Stimulated activated CD4-positive, alpha-beta T cell treated with anti-CD3 and anti-CD28 coated beads, Interleukin-15, amount 100 ng/mL, for 48 hours (primary cell): Measurements from ENCODE around the gene HOXB1.

Experiments
- DNase-seq, 2 donors: peaks; one replicate each; pipeline ENCODE4 v3.0.0-alpha.2; 2020; ENCODE audit warnings: low read depth in 2 of 2

Gene HOXB1

DNA sequence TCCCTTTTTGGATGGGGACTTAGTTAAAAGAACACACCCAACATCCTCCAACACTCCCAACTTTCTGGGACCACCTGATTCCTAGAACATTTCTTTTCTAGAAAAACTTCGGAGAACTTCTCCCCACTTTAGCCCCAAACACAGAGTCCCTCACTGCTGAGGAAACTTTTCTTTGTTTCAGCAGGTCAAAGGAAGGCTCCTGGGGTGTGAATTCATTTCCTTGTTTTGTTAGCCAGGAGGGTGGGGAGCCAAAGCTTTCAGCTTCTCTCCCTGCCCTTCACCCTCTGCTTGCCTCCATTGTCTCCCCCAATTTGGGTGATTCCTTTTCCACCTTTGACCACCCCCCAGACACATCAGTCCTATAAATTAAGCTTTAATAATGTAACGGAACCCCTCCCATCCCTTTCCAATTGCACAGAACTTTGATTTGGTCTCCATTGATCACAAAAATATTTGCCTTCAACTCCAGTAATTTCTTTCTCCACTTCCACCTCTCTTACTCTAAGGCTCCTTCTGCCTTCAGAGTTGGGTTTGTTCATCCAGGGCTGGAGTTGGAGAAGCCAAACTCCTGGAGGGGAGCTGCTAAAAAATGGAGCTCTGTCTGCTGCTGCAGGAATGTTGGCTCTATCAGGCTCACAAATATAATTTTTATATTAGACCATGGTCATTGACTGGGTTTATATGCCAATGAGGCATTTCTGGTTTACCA lies 37.0 kb upstream of the HOXB1 start:
- no peak for DNase-seq

DNA sequence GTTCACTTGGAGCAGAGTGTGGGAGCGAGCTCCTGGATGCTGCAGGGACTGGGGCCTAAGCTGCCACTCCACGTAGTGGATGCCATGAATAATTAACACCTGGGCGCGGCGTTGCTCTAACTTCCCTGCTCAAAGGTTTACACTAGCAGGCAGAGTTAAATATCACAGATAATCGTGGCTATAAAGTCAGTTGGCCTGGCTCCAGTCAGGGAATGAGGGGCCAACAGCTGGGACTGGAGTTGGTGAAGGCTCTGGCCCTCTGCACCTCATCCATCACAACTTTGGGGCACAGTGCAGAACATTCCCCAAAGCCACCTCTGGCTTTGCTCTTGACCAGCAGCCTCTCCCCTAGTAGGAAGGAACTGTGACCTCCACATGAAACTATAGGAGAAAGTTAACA lies 36.4 kb upstream of the HOXB1 start:
- no peak for DNase-seq

DNA sequence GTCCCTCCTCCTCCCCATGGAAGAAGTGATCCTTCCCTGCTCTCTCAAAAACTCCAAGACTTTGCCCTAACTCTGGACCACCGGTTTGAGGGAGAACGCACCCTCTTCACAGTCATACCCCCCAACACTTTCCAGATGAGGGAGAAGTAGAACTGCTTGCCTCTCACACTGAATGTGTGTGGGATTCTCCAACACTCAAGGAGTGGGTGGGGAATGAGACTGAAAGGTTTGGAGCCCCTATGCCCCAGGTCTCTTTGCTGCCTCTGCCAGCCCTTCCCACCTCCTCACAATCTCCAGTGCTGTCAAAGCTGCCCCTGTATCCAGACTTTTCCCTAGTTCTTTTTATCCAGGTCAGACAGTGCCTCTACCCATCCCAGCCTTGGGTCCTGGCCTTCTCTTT lies 35.9 kb upstream of the HOXB1 start:
- no peak for DNase-seq

DNA sequence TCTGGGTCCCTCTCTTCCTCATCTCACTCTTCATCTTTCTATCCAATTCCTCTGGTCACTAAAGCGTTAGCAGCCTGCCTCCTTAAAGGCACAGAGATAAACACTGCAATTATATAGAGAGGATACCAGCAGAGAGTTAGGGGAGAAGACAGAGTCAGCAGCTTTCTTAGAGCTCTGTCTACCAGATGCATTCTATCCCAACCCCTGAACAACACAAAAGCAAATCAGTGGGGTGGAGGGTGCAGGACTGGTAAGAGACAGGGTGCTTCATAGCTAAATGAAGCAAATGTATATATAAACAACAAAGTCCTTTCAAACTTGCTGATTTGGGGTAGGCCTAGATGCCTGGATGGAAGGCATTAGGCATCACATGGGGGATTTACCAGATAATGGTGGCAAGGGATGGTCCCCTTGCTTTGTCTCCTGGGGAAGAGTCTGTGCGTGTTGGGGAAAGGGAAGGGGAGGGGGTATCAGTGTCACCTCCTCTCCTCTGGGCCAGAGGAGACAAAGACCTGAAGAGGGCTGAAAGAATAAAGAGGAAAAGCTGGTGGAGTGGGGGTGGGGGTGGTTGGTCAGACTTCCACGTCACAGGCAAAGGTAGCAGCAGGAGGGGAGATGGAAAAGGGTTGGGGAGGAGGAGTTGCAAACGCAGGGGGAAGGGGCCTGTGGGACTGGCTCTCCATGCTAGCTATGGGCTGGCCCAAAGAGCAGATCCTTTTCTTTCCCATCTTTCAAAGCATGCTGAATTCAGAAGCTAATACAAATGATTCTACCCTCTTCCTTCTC lies 35.3 kb upstream of the HOXB1 start:
- DNase-seq, result no peak

DNA sequence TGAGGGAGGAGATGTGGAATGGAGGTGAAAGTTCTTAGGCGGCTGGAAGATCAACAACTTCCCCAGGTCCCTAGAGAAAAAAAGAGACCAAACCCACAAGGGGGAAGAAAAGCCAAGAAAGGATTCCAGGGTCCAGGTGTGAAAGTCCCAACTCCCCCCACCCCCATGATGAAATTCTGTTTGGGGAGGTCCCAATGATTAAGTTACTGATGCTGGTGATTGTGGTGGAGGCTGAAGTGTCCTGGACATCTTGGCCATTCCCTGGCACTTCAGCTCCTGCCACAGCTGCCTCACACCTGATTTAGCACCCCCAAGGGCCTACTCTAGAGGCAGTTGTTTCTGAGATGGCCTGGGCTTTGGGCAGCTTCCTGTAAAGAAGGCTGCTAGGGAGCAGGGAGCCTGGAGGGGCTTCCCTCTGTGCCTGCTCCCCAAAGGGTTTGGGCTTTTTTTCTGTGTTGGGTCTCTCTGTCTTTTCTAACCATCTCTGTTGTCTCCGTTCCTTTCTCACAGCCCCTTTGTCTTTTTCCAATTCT lies 34.3 kb upstream of the HOXB1 start:
- DNase-seq, result no peak

DNA sequence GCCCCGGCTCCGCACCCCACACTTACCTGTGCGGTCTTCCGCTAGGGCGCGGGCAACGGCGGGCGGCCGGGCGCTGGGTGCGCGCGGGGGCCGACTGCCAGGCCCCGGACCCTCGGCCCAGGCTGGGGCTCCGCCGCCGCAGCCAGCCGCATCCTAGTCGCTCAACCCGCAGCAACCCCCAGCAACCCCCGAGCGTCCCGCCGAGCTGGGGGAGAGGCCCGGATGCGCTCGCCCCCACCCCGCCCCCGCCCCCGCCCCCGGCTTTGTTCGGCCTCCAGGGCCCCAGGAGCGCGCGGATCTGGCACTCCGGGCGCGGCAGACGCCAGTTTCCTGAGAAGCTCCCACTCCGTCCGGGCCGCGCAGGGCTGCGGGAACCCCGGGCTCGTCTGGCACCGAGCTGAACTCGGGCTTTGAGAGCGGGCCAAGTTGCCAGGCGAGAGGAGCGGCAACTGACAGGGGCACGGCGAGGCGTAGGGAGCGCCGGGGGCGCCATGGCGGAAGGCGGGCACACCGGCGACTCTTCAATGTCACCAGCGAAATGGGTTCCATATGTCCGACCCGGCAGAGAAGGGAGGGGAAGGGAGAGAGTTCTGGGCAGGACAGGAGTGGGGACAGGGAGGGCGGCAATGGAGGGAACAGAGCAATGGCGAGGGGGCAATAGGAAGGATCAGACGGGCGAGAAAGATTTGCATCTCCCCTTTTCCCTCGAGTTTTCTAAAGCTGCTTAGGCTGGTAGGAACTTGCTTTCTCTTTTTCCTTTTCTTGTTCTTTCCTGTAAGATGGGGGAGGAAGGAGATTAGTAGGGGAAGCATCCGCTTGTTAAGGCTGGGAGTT lies 33.6 kb upstream of the HOXB1 start:
- DNase-seq, result no peak

DNA sequence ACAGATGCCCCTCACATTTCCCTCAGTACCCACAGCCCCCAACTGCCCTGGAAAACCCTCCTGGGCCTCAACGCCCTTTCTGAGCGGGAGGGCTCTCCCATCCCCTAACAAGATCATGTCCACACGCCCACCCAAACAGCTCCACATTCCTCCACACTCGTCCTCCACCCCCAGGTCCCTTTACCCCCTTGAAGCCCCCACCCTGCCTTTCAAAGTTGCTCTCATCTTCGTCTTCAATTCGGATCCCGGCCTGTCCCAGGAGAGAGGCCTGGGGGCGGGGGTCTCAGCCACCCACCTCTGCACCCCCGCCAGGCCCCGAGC lies 33.0 kb upstream of the HOXB1 start:
- DNase-seq, result no peak

DNA sequence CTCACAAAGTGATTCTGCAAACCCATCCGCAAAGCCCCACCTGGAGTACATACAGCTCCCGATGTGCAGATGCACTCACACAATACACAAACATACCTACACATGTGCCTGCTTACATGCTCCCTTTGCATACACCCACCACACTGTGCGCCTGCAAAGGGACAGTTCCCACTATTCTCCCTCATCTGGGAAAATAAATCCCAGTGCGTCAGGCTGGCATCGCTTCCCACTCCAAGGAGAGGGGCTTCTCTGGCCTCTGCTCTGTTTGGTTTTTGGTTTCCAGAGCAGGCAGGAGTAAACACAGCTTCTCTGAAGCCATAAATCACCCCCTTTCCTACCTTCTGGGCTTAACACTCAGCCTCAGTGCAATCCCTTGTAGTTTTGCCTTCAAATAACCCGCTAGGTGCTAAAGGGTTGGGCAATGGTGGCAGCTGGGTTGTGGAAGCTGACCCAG lies 32.6 kb upstream of the HOXB1 start:
- DNase-seq, result no peak

DNA sequence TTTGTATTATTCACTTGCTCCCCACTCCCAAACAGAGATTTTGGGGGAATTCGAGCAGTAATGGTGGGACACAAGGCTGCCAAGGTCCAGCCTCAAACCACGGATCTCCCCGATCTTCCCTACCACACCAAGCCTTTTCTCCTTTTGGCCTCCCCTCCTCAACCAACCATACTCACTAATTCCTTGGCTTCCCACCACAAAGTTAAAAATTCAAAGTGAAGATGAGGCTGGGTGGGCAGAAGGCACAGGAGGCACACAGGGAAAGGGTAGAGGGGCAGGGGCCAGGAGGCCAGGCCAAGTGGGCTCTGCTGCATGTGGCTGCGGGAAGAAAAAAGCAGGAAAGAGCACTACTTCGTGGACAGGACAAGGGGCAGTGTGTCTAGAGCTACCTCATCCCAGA lies 32.1 kb upstream of the HOXB1 start:
- no peak for DNase-seq

DNA sequence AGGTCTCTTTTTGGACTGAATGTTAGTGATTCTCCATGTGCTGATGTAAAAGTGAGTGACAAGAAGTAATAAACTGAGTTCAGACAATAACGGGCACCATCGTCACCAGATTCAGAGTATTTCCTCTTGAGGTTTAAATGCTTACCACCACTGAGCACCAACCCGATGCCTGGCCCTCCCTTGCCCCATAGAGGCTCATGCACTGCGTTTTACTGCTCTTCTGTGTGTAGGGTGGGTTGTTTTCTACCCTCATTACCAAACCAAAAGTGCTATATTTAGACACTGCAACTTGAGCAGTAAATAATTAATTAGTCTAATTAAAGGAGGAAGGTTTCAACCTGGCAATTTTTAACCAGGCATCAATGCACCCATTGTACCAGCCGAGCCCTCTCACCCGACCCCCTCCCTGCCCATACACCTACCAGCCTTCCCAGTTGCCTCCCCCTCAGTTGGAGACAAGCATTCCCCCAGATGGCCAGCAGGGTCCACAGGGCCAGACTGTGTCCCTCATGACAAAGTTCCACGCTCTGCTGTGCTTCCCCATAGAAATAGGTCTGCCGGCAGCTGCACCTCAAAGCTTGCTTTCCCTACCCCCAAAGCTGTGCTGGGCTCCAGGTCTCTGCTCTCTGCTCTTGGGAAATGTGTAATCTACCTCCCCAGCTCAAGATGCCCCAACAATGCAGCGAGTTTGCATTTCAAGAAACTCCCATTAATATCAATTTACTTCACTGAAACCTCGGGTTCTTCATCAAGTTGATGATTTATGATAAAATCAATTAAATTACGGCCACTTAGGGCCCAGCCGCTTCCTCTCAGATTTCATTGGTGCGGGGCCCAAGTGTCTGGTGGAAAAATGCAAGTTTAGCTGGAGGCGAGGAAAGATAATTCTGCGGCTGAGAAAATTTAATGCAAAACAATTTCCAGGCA lies 31.3 kb upstream of the HOXB1 start:
- DNase-seq, result no peak

DNA sequence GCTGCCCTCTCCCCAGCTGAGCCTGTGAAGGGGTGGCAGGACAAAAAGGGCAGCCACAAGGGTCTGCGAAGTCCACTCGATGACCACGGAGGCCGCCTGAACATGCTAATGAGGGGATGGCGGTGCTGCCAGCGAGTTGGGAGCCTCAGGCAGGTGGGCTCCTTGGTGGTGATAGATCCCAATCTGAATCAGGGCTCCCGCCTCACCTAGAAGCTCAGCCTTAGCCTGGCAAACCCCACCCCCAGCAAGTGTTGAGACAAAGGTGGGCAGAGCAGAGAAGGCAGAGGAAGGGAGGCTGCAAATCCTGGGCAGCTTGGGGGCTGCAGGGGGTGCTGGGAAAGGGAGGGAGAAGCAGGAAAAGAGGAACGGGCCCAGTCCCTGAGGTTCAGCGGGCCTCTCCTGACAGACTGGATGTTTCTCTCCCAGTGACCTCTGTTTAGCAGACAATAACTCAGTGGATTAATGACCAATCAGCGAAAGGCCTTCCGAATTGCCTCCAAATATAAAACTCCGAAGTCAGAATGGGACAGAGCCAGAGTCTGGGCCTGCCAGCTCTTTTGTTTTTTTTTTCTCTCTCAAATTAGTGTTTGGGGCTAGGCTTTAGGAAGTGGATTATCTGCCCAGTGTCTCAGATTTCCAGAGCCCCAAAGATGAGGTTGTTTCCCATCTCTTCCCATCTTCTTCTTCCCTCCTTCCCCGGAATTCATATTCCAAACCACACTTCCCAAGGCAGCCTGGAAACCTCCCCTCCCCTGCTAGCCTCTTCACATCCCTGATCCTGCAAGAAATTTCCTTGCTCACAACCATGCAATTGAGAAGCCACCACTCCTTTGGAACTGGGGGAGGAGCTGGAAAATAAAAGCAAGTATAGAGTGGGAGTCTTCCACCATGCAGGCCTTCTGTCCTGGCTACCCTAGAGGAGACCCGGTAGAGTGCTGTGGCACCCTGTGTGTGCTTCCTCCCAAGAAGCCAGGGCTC lies 29.3 kb upstream of the HOXB1 start:
- no peak for DNase-seq

DNA sequence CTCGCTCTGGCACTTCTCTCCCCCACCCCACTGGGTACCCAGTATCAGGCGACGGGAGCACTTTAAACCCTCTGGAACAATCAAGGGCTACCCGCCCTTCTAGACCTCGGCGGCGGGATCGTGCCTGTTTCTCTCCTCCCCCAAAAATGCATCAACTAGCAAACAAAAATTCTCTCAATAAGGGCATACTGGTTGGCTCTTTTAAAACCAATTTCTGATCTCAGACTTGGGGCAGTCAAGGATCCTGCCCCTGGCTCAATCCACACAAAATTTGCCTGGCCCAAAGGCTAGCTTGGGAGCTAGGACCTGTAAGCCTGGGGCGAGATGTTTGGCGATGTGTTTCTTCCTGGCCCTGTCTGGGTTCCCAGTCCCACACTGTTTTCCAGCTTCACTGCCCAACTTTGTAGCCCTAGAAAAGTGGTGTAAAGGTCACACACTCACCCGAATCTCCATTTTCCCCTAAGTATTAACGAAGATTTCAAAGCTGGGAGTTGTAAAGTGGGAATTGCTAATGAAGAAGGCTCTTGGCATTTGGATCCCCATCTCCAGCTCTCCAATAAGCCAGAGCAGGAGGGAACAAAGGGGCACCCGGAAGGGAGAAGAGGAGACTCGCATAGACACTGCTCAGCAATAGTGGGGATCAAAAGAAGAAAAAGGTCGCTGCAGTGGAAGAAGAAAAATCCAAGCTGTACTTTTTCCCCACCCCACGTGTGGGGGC lies 28.5 kb upstream of the HOXB1 start:
- DNase-seq, result no peak

DNA sequence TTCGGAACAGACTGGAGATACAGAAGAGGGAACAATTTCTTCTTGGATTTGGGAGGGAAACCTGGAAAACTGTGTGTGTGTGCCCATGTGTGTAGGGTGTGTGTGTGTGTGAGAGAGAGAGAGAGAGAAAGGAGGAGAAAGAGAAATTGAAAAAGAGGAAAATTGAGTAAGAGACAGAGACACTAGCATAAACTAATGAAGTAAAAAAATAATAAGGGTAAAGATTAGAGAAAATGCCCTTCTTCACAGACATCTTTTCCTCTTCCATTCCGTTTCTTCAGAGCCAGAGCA lies 28.0 kb upstream of the HOXB1 start:
- DNase-seq, result no peak

DNA sequence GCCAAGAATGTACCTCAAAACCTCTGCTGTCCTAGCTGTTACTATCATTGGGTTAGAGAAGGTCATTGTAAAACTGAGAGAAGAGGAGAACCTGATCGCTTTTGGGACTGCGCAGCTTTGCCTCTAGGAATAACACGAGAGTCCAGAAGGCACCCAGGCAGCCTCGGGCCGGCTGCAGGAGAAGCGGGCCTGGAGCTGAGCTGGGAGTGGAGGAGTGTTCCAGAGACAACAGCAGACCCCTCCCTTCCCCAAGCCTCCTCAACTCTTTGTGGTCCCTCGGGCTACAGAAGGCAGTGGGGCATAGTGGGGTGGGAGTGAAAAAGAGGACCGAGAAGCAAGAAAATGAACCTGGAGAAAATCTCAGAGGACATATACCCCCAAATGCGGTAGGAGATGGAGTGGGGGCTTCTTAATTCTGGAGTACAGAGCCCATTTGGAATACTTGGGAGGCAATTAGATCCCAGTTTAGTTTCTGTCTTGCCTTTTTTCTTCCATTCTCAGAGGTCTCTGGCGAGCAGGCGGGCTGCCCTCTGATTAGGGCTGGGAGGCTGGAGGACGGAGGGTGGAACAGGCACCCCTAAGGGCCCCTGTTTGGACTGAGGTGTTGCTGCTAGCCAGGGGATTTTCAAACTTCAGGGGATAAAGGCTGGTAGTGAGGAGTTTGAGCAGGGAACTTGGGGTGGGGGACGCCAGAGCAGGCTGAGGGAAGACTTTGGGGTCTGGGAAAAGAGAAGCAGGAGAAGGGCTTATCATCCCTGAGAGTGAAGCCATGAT lies 27.4 kb upstream of the HOXB1 start:
- no peak for DNase-seq

DNA sequence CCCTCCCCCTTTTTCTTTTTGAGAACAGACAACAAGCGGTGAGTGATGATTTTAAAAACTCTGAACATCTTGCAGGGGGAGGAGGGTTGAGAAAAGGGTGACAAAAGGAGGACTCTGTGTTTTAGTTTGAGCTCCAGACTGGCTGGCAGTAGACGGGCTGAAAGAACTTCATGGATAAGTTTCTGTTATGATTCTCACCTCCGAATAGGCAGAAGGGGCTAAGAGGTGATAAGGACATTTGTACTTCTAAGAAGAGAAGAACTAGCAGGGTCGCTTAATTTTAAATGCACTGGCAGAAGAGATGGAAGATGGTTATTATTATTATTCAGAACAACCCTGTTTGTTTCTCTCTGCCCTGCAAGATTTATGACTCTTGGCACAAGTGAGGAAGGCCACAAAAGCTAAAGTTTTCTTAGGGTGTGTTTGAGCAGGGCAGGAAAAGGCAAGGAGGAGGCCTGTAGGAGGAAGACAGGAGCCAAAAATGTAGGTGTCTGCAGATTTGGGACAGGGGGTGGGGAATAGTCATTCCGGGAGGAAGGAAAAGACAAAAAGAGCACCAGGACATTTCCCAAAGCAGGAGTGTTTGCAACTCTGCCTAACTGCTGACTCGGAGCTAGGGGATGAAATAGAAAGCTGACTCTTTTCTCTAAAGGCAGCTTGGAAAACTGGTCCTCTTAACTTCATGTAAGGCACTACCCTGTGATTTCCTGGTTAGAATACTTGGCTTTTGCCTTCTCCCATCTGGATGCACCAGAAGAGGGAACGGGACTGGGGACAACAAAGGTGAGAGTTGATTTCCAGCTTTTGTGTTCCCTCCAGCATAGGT lies 26.0 kb upstream of the HOXB1 start:
- no peak for DNase-seq

DNA sequence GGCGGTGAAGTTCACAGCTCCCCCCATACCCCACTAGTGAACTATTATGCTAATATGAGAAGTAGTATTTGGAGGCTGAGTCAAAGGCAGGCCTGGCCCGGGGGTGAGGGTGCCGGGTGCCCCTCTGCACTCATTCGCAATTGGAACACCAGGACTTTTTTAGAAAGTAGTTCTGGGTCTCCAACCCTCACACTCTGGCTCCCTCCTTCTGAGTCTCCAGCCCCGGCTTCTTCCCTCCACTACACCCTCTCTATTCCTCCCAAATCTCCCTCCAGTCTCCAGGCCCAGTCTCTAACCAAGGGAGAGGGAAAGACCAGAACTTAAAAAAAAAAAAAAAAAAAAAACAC lies 25.4 kb upstream of the HOXB1 start:
- no peak for DNase-seq

DNA sequence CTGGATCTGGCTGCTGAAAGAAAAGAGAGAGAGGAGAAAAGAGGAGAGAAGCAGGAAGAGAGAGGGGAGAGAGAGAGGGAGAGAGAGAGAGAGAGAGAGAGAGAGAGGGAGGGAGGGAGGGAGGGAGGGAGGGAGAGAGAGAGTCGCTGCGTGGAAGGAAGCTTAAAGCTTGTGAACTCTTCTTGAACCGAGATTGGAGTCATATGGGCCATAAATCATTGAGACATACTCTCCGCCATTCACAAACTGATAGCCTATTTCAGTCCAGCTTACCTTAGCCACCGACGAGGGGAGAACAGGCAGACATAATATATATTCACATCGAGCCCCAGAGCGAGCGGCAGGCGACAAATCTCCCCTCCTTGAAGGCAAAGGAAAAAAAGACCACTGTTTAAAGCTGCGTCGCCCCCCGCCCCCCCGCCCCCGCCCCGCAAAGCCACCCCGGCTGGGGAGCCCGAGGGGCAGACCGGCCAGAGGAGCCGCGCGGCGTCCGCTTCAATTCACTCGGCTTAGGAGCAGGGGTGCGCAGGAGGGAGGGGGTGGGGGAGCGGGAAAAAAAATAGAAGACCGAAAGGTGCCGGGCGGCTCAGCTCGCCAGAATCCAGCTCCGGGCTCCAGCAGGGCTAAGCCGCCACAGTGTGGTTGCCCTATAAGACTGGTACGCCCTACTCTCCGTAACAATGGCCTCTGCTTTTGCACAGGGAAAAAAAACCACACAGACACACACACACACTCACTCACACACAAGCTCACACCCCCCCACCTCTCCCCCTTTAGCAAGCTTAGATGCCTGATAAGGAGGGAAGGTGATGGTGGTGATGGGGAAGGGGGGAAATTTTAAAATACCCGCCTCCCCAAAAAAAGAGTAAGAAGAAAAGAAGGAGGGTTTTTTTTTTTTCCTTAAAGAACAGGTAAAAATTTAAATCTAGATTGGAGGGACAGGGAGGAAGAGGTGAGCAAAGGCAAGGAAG lies 24.7 kb upstream of the HOXB1 start:
- DNase-seq, result no peak
